HepG2 (cell line): ENCODE data around the gene SLC38A2. TPM values are rescaled to one million over a fixed set of nuclear protein-coding genes. Genes with fewer than 3 reads are reported as not detected.
A peak's percentile ranks its signal among the peaks of the same experiment; 100 is the strongest.

Experiments used
- ASH2L ChIP-seq: fragments of 300-600, 200-600 bp; sonication (generic); IDR thresholded peaks from 2 replicates; pipeline ENCODE4 v1.7.0; 2017; ENCODE audit warnings: low read depth, mild to moderate bottlenecking, moderate library complexity, mixed read lengths, low read length; ENCODE audit not compliant: insufficient read length
- BORCS8-MEF2B ChIP-seq: sonication (generic); formaldehyde crosslinking; IDR thresholded peaks from 2 replicates; pipeline ENCODE4 v1.8.0; 2022; ENCODE audit warnings: mild to moderate bottlenecking, missing genetic modification reagents
- DMTF1 ChIP-seq: sonication (generic); formaldehyde crosslinking; IDR thresholded peaks from 2 replicates; pipeline ENCODE4 v1.4.0; 2020; ENCODE audit warnings: mild to moderate bottlenecking, missing genetic modification reagents
- ETV5 ChIP-seq: IDR thresholded peaks from 2 replicates; pipeline ENCODE4 v1.6.1; 2018; ENCODE audit warnings: missing biosample characterization, missing genetic modification reagents, inconsistent platforms, borderline replicate concordance
- KDM1A ChIP-seq: IDR thresholded peaks from 2 replicates; pipeline ENCODE4 v1.6.1; 2016; ENCODE audit warnings: missing compliant biosample characterization
- KMT2A ChIP-seq: sonication (generic); formaldehyde crosslinking; IDR thresholded peaks from 2 replicates; pipeline ENCODE4 v1.4.0; 2020; ENCODE audit warnings: missing genetic modification reagents
- NFAT5 ChIP-seq: sonication (generic); formaldehyde crosslinking; IDR thresholded peaks from 2 replicates; pipeline ENCODE4 v1.4.0; 2020; ENCODE audit warnings: missing genetic modification reagents
- PAF1 ChIP-seq: IDR thresholded peaks from 2 replicates; pipeline ENCODE4 v1.6.1; 2016; ENCODE audit warnings: missing genetic modification reagents, missing compliant biosample characterization
- RNF2 ChIP-seq: fragments of 450-650 bp; conservative IDR thresholded peaks from 2 replicates; pipeline ENCODE4 v1.6.1; 2016; ENCODE audit warnings: low read depth
- THAP8 ChIP-seq: sonication (generic); formaldehyde crosslinking; IDR thresholded peaks from 2 replicates; pipeline ENCODE4 v1.5.1; 2020; ENCODE audit warnings: missing genetic modification reagents, mild to moderate bottlenecking, borderline replicate concordance
- ZBTB25 ChIP-seq: IDR thresholded peaks from 2 replicates; pipeline ENCODE4 v1.6.1; 2018; ENCODE audit warnings: missing genetic modification reagents
- ZFYVE20 ChIP-seq: sonication (generic); formaldehyde crosslinking; IDR thresholded peaks from 2 replicates; pipeline ENCODE4 v1.8.0; 2023; ENCODE audit warnings: low read depth, mild to moderate bottlenecking, moderate library complexity, missing genetic modification reagents, borderline replicate concordance
- ZNF3 ChIP-seq: IDR thresholded peaks from 2 replicates; pipeline ENCODE4 v1.7.0; 2017; ENCODE audit warnings: inconsistent platforms
- ZNF556 ChIP-seq: sonication (generic); formaldehyde crosslinking; IDR thresholded peaks from 2 replicates; pipeline ENCODE4 v1.4.0; 2020; ENCODE audit warnings: mild to moderate bottlenecking, missing genetic modification reagents, borderline replicate concordance
- ZNF710 ChIP-seq: sonication (generic); formaldehyde crosslinking; IDR thresholded peaks from 2 replicates; pipeline ENCODE4 v1.5.0; 2020; ENCODE audit warnings: mild to moderate bottlenecking, missing genetic modification reagents, borderline replicate concordance
- ZNF841 ChIP-seq: sonication (generic); formaldehyde crosslinking; IDR thresholded peaks from 2 replicates; pipeline ENCODE4 v1.8.1; 2023; ENCODE audit warnings: missing genetic modification reagents, borderline replicate concordance
- polyA plus RNA-seq, 8 experiments: library from polyadenylated mRNA; depleted of rRNA in 3 of 8; stranded (reverse) in 7 of 8; unstranded in 1 of 8; fragments of >200 nt; fragmentation: Illumina TruSeq in 4 of 8; extraction: Trizol in 4 of 8; gene quantifications; 2 replicates each; pipeline versions ENCODE4 v1.2.1 to v1.2.3, GENCODE V29; 2011 to 2016; ENCODE audit warnings: low read depth in 4 of 8, missing spikeins in 1 of 8, mixed read lengths in 1 of 8; ENCODE audit not compliant: insufficient read depth in 1 of 8
- total RNA-seq, 5 experiments: library from RNA; depleted of rRNA; stranded (reverse); fragments of >200 nt; fragmentation: Illumina TruSeq; extraction: Trizol; gene quantifications; 2 replicates each; pipeline ENCODE4 v1.2.3, GENCODE V29; 2016; ENCODE audit warnings: low read depth in 1 of 5

The SLC38A2 gene
- total and polyA plus RNA-seq, 2 of the 13 experiments (the other 11 are each of a cell fraction or from before 2014, with no cell fraction given), result 368 to 880 TPM

- TF ChIP-seq ZNF3 (CRISPR knock-in tag), result no peak; the same call in 1 of the 2 replicates
- 0 out of 2 replicates have a peak, but pooled peaks have one; percentile 53 for TF ChIP-seq ZNF841 (CRISPR knock-in tag)
- TF ChIP-seq ZBTB25 (CRISPR knock-in tag), result peak; percentile 82
- no peak for TF ChIP-seq RNF2
- 0 out of 2 replicates have a peak, but pooled peaks have one; percentile 42 for TF ChIP-seq ZNF710 (CRISPR knock-in tag)
- TF ChIP-seq THAP8, result no peak
- TF ChIP-seq KDM1A, result no peak; the same call in 1 of the 2 replicates
- TF ChIP-seq ASH2L, result no peak
- no peak for TF ChIP-seq BORCS8-MEF2B (CRISPR knock-in tag)
- TF ChIP-seq DMTF1 (CRISPR knock-in tag), result no peak
- peak; percentile 100 for TF ChIP-seq PAF1 (CRISPR knock-in tag)
- no peak for TF ChIP-seq ZFYVE20
- peak; percentile 66; the same call in 1 of the 2 replicates for TF ChIP-seq ZNF556
- no peak for TF ChIP-seq ETV5 (CRISPR knock-in tag)
- no peak for TF ChIP-seq KMT2A (CRISPR knock-in tag)
- TF ChIP-seq NFAT5 (CRISPR knock-in tag), result 0 out of 2 replicates have a peak, but pooled peaks have one; percentile 23
Observed at GRCh38 chr12:46357438-46358324, 14.9 kb downstream of the SLC38A2 start (continued).
